Stimulated activated CD8-positive, alpha-beta memory T cell treated with anti-CD3 and anti-CD28 coated beads, Interleukin-7, amount 100 ng/mL, for 48 hours (primary cell): Measurements from ENCODE around the gene ALPI.
A peak's percentile ranks its signal among the peaks of the same experiment; 100 is the strongest.
"Not testable (repeated sequence)": the region's sequence is repeated elsewhere in the genome, so short reads cannot be mapped to it uniquely, and the experiment has no call there.

Source experiments
- DNase-seq, 2 donors: peaks; one replicate each; pipeline ENCODE4 v3.0.0-alpha.2; 2020; ENCODE audit warnings: low read depth in 1 of 2; ENCODE audit errors: extremely low read depth in 1 of 2

The ALPI gene

DNA sequence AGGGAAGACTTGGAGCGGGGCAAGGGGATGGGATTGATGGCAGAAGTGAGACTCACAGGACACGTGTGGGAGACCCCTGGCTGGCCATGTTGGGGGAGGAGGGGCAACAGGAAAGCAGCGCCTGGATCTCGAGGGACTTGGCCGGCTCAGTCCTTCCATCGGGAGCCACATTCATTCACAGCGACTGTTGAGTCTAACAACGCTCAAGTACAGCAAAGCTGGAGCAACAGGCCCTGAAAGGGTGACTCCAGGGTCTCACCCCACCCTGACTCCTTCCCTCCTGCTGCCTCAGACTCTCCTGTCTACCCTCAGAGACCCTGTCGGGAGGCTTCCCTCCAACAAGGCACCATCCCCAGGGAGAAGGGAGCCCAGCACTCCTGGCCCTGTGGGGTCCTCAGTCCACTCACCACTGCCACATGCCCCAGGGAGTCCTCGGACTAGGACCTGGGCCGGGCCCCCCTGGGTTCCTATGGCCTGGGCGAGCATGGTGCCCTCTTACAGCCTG is 14.8 kb upstream of the ALPI start:
- DNase-seq = no peak

DNA sequence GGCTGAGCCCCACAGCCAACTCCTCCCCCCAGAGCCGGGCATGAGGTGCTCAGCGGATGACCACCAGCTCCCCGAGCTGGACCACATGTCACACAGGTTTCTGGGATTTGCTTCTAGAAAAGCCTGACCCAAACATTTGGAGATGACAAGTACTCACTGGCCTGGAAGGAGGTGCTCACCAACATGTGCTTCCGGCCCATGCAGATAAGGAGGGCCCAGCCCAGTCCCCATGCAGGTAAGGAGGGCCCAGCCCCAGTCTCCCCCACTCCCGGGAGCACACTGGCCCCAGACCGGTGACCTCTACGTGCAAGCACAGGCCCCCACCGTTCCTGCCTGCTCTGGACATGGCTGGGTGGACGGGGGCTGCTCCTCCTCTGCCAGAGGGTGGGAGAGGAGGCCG is 14.0 kb upstream of the ALPI start:
- not testable (repeated sequence) for DNase-seq

DNA sequence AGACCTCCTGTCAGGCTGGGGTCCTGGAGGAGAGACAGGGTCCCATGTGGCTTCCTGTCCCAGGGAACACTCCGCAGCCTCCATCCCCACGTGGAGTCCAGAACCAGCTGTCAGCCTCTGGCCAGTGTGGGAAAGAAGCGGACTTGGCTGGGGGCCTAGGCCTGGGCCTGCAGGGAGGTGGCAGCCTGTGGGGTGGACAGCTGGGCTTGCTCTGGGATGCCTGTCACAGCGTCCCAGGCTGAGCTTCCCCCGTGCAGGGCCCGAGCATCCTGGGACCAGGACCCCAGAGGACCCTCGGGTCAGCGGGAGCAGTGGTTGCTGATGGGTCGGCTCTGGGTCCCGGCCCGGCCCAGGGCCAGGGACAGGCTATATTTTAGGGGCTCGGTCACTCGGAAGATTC is 13.5 kb upstream of the ALPI start:
- DNase-seq = not testable (repeated sequence)

DNA sequence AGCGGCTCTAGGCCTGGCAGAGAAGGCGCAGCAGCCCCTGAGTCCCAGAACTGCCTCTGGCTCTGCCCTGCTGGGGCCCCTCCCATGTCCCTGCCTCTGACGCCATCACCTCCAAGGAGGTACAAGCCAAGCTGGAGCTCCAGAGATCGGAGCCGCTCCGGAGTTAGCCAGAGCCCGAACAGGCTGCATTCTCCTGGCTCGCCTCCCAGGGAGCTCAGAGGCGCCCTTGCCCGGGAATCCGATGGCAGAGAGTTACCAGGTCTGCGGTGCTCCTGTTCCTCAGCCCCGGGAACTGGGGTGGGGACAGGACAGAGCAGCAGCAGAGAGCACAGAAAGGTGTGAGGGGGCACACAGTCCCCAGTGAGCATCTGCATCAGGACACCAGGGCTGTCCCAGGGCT is 12.9 kb upstream of the ALPI start:
- not testable (repeated sequence) for DNase-seq

DNA sequence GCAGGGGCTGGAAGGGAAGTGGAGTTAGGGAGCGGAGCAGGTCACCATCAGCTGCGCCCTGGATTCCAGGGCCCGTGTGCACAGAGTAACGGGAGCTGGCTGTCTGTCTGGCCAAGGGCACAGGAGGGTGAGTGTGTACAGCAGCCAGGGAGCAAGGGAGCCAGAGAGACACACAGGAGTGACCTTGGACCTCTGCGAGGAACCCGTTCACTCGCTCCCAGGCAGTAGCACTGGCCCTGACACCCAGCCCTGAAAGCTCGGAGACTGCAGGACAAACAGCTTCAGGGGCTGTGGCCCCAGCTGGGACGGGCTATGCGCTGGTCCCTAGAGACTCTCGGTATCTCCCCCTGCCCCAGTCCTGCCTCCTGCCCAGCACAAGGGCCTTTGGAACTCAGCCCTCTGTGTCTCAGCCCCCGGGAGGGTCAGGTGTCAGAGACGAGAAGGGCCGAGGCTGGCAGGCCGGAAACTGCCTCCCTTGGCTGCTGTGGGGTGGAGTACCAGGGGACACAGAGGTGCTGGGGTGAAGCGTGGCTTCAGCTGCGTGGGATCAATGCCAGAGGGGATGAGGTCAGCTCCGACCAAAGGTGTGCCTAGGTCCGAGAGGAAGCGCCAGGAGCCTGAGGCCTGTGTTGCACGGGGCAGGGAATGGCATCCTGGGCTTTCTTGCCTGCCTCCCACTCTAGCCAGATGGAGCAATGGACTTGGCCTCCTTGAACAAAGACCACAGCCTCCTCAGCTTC is 12.1 kb upstream of the ALPI start:
- not testable (repeated sequence) for DNase-seq

DNA sequence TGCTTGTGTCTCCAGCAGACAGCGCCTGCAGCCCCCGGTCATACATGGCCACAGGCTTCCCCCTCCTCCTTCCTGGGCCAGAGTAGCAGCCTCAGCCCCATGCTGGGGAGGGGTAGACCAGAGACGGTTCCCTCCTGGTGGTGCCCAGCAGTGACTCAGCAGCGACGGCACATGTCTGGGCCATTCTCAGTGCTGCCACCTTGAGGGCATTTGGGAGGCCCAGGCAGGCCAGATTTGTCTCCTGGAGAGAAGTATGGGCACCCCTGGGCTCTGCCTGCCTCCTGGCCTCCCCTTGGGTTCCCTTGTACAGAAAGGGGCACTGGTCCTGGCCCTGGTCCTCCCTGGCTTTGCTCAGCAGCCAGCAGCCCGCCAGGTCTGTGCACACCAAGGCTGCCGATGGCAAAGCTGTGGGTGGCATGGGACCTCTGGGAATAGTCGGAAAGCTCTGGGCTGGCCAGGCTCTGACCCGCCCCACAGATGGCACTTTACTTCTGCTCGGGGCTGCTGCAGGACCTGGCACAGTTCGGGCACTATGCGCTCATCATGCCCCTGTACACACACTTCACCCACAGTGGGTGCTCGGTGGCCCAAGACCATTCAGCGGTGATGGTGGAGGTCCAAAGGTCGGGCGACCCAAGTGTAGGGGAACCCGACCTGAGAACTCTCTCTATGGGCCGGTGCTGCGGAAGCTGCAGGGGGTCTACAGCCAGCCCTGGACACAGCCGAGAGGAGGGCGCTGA is 11.4 kb upstream of the ALPI start:
- DNase-seq = peak; percentile 43 to 69

DNA sequence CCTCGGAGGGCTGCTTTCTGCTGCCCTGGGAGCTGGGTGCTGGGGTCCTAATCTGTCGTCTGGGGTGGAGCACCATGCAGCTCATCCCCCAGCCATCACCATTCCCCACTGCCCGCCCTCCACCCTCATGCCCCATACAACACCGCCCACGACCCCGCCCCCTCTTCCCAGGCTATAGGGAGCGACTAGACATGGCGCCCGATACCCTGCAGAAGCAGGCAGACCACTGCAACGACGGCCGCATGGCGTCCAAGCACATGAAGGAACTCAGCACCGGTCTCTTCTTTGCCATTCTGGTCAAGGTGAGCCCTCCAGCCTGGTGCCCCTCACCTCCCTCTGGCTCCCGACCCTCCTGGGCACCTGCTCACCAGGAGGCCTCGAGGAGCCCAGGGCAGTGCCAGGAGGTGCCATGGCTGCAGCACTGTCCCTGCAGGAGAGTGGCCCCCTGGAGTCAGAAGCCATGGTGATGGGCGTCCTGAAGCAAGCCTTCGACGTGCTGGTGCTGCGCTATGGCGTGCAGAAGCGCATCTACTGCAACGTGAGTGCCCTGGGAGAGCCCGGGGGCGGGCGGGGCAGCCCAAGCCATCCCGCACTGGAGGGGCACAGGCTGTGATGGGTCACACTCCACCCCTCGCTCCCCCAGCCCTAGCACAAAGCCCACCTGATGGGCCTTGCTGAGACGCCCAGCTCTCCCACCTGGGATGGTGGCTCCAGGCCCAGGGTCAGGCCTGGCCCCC is 10.6 kb upstream of the ALPI start:
- DNase-seq = not testable (repeated sequence)

DNA sequence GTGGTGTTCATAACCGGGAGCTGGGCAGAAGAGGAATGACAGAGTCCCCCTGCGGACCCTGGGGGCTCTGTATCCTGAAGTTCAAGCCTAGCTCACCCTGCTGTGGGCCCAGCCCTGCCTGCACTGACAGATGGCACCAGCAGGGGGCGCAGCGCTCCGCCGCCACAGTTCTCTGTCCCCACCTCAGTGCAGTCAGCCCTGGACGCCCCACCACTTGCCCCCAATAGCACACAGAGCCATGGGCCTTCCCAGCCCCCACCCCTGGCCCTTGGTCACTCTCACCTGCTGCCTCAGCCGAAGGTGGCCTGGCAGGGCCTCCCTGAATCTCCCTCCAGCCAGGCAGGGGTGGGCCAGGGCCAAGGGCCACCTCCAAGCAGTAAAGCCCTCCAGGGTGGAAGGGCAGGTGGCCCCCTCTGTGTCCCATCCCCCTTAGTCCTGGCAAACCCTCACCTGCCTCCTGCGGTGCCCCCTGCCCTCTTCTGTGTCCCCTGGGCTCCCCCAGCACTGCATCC is 9.6 kb upstream of the ALPI start:
- not testable (repeated sequence) for DNase-seq

DNA sequence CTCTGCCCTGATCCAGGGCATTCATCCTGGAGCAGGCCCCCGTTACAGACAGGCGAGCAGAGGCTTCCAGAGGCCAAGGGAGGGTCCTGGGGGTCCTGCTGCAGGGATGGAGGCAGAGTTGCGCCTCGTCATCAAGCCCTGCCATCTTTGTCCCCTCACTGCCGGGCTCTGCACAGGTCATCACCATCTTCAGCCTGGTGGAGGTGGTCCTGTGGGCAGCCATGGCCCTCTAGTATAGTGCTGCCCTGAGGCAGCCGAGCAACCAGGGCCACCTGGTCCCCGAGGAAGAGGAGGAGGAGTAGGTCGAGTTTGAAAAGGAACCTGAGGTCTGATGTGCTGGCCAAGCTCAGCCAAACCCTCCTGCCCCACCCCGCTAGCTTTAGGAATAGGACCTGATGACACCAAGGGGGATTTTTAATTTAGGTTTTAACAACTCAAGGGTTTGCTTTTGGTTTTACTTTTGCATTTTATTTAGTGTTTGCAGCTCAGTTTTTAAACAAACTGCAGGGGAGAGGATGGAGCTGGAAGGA is 8.8 kb upstream of the ALPI start:
- DNase-seq = no peak

DNA sequence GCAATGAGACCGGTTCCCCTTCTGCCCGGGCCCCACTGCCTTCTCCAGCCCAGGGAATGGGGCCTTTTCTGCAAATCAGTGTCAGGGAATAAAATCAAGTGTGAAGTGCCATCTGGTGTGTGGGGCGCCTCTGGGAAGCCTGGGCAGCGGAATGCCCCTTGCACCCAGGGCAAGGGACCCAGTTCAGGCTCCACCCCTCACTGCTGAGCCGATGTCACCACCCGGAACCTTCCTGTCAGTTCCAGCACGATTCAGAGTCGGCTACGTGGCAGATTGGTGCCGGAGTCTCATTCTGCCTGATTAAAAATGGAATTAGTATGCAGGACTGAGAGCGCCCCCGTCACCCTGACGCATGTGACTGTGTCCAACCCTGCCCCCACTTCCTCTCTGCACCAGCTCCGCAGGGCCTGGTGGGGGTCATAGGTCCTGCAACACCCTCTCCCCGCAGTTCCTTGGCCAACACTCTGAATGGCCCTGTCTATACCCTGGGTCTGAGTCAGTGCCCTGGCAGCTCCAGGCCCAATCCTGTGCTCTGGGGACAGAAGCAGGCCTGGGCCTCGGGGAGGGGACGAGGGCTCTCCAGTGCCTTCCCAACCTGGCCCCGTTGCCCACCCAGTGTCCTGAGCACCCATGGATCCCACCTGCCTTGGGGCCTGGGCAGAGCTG is 8.2 kb upstream of the ALPI start:
- DNase-seq = no peak

DNA sequence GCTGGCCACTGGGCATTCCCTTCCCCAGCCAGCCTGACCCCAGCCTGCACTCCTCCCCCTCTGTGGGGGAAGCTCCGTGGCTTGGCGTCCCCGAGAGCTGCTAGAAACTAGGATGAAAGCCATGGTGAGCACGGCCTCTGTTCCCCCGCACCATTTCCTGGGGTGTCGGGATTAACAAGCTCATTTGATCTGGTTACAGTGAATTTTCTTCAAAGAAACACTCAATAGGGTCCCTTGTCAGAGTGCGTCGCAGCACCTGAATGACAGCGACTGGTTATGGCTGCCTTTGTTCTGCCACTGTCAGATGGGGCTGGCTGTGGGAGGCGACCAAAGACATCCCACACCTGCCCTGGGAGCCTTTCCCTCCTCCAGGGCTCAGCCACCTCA is 7.7 kb upstream of the ALPI start:
- no peak for DNase-seq

DNA sequence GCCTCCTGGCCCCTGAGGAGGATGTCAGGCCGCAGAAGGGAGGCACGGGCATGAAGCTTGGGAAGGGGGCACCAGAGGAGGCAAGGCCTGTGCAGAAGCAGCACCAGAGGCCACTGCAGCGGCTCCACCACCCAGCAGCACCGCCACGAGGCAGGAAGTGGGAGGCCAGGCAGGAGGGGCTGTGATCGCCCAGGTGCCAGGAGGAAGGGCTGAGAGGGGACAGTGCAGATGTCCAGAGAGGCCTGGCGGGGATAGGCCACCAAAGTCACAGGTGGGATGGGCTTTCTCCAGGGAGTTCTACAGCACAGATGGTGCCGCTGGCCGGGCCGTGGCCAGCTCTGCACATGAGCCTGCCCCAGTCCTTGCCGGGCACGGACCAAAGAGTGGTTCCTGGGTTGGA is 6.0 kb upstream of the ALPI start:
- no peak for DNase-seq

DNA sequence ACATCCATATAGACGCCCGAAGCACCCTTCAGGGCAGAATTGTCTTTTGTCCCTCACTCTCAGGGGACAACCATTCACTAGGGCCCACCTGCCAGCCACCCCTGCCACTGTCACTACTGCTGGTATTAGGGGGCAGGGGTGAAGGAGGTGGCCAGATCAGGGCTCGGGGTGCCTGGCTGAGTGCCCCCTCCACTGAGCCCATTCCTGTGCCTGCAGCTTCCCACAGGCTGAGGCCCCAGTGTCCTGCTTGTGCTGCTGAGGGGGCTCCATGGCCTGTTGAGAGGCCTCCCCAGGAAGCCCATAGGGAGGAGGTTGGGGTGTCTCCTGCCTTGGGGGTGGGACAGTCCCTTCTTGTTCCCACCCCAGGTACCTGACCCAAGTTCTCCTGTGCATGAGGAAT is 4.3 kb upstream of the ALPI start:
- DNase-seq = not testable (repeated sequence)

DNA sequence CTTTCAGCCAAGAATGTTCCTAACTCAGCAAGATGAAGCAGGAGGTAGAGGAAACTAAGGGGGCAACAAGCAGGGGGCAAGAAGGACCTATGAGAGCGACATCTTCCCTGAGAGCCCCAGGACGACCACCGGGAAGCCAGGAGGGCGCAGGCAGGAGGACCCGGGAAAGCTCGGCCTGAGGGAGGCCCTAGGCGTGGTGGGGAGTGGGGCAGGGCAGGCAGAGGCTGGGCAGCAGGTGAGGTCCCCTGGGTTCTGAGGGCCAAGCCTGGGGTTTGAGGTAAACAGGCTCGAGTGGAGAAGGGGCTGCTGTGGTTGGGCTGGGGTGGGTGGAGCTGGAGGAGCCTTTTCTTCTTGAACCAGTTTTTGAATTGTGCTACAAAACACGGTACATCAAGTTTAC is 1.3 kb upstream of the ALPI start:
- no peak for DNase-seq

DNA sequence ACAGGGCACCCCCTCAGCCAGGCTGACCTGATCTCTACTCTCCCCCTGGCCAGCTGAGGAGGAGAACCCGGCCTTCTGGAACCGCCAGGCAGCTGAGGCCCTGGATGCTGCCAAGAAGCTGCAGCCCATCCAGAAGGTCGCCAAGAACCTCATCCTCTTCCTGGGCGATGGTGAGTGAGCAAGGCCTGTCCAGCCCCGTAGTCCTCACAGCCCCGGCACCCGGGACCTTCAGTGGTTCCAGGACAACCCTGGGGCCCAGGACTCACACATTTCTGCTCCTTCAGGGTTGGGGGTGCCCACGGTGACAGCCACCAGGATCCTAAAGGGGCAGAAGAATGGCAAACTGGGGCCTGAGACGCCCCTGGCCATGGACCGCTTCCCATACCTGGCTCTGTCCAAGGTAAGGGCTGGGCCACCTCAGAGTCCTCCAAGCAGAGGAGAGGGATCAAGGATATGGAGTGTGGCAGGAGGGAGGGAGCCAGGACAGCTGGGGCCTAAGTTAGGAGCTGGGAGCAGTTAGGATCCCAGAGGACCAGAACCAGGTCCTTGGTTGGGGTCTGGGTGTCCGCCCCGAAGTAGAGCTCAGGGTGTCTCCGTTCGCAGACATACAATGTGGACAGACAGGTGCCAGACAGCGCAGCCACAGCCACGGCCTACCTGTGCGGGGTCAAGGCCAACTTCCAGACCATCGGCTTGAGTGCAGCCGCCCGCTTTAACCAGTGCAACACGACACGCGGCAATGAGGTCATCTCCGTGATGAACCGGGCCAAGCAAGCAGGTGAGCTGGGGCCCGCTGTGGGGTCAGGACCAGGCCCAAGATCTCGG is 555 bp downstream of the ALPI start:
- DNase-seq = no peak

DNA sequence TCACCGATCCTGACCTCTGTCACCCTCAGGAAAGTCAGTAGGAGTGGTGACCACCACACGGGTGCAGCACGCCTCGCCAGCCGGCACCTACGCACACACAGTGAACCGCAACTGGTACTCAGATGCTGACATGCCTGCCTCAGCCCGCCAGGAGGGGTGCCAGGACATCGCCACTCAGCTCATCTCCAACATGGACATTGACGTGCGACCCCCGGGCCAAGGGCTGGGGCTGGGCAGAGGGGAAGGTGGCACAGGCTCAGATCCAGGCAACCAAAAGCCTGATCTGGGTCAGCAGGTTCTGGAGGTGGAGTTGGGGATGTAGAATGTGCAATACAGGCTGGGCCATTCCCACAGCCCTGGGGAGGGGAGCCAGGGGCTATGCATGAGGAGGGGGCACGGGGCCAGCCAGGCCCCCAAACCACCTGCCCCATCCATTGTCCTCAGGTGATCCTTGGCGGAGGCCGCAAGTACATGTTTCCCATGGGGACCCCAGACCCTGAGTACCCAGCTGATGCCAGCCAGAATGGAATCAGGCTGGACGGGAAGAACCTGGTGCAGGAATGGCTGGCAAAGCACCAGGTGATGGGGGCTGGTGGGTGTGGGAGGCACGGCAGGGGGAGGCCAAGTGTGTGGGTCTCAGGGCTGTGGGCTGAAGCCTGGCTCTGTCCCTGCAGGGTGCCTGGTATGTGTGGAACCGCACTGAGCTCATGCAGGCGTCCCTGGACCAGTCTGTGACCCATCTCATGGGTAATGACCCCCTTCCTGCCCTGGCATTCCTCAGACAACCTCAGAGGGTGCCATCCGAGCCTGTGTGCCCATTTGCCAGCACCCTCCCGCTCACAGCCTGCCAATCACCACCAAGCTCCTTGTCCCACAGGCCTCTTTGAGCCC is 1.4 kb downstream of the ALPI start:
- DNase-seq = no peak

DNA sequence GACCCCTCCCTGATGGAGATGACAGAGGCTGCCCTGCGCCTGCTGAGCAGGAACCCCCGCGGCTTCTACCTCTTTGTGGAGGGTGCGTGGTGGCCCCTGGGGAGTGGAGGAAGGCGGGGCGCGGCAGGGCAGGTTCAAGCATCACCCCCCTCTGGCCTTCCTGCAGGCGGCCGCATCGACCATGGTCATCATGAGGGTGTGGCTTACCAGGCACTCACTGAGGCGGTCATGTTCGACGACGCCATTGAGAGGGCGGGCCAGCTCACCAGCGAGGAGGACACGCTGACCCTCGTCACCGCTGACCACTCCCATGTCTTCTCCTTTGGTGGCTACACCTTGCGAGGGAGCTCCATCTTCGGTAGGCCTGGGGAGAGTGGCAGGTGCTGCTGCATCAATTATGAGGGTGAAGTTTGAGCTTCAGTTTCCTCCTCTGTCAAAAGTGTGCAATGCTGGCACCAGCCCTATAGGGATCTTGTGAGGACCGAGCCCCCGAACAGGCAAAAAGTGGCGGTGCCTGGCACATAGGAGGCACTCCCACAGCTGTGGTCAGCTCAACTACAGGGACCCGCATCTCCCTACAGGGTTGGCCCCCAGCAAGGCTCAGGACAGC is 2.2 kb downstream of the ALPI start:
- DNase-seq = no peak

DNA sequence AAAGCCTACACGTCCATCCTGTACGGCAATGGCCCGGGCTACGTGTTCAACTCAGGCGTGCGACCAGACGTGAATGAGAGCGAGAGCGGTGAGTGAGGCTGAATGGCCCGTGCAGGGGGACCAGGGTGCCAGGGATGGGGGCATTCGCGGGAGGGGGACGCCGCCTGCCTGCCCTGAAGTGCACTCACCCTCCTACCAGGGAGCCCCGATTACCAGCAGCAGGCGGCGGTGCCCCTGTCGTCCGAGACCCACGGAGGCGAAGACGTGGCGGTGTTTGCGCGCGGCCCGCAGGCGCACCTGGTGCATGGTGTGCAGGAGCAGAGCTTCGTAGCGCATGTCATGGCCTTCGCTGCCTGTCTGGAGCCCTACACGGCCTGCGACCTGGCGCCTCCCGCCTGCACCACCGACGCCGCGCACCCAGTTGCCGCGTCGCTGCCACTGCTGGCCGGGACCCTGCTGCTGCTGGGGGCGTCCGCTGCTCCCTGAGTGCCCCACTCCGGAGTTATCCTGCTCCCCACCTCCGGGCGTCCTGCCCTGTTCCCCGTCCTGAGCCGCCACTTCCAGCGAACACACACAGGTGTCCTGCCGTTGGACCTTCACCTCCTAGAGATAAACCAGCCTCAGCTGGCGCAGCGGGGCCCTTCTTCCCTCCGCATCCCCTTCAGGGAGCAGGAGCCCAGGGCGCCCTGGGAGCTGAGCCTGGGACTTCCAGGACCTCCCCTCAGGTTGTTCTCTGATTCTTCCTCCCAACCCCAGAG is 2.9 kb downstream of the ALPI start:
- no peak for DNase-seq
